CD4-positive, alpha-beta T cell treated with Interleukin-15 for 4 hours (primary cell): ENCODE measurements around the gene PFAS.

ENCODE experiments used
- DNase-seq: peaks from one replicate; pipeline ENCODE4 v3.0.0-alpha.2; 2020; ENCODE audit warnings: low spot score

The PFAS gene

DNA sequence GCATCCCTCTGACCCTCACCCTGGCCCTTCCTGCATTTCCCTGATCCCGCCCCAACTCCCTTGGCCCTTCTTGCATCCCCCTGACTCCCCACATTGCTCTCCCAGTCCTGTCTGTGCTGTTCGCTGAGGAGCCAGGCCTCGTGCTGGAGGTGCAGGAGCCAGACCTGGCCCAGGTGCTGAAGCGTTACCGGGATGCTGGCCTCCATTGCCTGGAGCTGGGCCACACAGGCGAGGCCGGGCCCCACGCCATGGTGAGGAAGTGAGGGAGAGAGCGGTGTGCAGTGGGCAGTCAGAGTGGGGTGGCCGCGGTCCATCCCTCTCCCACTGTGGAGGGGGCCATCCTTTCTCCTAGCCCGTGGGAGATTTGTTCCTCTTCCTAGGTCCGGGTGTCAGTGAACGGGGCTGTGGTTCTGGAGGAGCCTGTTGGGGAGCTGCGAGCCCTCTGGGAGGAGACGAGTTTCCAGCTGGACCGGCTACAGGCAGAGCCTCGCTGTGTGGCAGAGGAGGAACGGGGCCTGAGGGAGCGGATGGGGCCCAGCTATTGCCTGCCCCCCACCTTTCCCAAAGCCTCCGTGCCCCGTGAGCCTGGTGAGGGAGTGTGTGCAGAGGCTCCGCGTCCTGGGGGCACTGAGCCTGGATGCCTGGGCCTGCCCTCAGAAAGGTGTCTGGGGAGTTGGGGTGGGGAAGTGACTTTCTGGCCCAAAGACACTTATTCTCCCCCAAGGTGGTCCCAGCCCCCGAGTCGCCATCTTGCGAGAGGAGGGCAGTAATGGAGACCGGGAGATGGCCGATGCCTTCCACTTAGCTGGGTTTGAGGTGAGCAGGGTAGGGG, 17.8 kb downstream of the PFAS start:
- DNase-seq = no peak

DNA sequence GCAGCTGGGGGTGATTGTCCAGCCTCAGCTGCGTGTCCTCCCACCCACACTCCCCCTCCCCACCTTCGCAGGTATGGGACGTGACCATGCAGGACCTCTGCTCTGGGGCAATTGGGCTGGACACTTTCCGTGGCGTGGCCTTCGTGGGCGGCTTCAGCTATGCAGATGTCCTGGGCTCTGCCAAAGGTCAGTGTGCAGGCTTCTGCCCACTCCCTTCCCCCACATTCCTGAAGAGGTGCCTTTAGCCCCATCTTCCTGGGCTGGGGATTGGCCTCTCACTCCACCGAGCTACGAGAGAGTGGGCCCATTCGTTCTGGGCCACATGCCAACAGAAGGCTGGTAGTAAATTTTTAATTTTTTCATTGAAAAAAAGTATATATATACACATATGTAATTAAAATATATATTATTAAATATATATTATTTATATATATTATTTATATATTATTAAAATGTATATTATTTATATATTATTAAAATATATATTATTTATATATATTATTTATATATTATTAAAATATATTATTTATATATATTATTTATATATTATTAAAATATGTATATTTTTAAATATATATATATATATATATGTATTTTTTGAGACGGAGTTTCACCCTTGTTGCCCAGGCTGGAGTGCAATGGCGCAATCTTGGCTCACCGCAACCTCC, 18.5 kb downstream of the PFAS start:
- no peak for DNase-seq

- no peak for DNase-seq
Observed at GRCh38 chr17:8268550-8269298, 19.6 kb downstream of the PFAS start.

- DNase-seq = no peak
Observed at GRCh38 chr17:8272421-8272820, 23.3 kb downstream of the PFAS start.

- no peak for DNase-seq
Observed at GRCh38 chr17:8273884-8274444, 24.9 kb downstream of the PFAS start.

DNA sequence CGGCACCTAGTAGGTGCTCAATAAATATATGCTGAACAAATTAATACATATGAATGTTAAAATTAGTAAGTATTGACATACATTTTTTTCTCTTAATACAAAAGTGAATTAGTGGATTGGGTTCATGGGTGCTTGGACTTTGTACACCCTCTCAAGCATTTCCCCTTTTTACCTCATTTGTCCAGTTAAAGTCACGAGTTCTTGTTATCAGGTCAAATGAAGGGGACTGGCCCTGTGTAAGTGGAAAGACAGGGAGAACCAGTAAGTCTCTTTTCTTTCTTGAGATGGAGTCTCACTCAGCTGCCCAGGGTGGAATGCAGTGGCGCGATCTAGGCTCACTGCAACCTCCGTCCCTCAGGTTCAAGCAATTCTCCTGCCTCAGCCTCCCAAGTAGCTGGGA, 25.7 kb downstream of the PFAS start:
- no peak for DNase-seq

GRCh38 chr17:8275421-8276290, 26.6 kb downstream of the PFAS start:
- no peak for DNase-seq

- DNase-seq = no peak
Observed at GRCh38 chr17:8277317-8277716, 28.2 kb downstream of the PFAS start.

- DNase-seq = no peak
Observed at GRCh38 chr17:8282345-8282744, 33.3 kb downstream of the PFAS start.

GRCh38 chr17:8283356-8283755, 34.3 kb downstream of the PFAS start:
- no peak for DNase-seq

DNA sequence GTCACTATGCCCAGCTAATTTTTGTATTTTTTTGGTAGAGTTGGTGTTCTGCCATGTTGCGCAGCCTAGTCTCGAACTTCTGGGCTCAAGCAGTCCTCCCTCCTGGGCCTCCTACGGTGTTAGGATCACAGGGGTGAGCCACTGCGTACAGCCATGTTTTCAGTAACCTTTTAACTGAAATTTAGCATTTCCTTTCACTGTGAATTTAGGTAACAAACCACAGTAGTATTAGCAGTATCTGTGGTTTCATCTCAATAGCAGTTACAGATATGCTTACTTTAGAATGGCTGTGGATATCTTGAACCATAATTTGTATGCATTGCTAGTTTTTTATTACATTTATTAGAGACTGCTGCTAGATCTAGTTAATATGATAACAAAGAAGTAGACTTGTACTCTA, 35.0 kb downstream of the PFAS start:
- no peak for DNase-seq

GRCh38 chr17:8285270-8286181, 36.4 kb downstream of the PFAS start:
- no peak for DNase-seq

GRCh38 chr17:8287651-8288335, 38.7 kb downstream of the PFAS start:
- no peak for DNase-seq

GRCh38 chr17:8288336-8289102, 39.4 kb downstream of the PFAS start, which contains the start of gene RANGRF:
TSS of gene RANGRF (plus strand) at chr17:8288670. CDS start at chr17:8288789, 119 bp downstream.
- peak; percentile 75 for DNase-seq

- peak; percentile 56 for DNase-seq
Observed at GRCh38 chr17:8289103-8289397, 40.0 kb downstream of the PFAS start.

DNA sequence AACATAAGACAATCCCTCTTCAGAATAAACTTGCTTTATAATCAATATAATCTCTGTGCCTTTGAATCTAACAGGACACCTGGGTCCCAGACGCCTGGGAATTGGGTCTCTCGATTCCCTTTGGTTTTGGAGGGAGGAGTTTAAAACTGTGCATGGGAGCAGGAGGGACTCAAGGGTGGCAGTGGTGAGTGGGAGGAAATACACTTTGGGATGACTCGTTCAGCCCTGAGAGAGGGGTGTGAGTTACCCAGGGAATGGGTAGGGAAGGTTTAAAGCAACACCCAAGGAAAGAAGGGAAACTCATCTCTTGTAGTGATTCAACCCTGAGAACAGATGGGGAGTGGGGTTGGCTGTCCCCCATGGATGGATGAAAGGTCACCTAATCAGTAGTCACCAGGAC, 41.0 kb downstream of the PFAS start:
- DNase-seq = no peak

DNA sequence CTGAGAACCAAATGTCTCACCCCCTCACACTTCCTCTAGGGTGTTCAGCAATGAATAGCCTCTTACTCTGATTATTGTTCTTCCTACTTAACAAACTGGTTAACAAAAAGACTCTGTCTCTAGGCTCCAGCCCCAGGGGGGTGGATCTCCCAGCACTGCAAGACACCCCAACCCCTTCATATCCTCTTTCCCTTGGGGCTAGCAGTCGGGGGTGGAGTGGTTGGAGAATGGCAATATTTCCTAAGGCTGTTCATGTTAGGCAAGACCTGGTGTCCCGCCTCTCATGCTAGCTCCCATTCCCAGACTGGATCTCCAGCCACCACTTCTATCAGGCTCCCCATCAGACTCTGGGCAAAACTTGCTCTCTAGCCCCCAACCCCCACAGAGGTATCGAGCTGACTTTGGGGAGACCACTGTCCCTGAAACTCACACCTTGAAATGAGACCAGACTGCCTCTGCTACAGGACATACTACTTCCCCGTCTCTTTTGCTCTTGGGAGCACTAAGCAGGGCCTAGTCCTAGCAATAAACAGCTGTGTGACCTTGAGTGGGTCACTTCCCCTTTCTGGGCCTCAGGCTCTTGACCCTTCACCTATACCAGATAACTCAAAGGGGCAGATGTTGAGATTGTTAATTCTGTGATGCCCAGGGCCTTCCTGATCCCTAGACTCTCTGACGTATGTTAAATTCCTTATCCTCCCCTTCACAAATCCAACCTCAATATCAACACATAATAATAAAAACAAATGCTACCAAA, 43.7 kb downstream of the PFAS start:
- no peak for DNase-seq

- DNase-seq = no peak
Observed at GRCh38 chr17:8294361-8294760, 45.3 kb downstream of the PFAS start.
